HG03521 (cell line): ENCODE data around the gene TMC8.
"Not testable (repeated sequence)": the region's sequence is repeated elsewhere in the genome, so short reads cannot be mapped to it uniquely, and the experiment has no call there.

Experiments used
- ATAC-seq: cut with Tn5 transposase; IDR thresholded peaks from one replicate; pipeline ENCODE4 v1.9.1; 2021; ENCODE audit warnings: mild to moderate bottlenecking, moderate library complexity; ENCODE audit not compliant: unreplicated experiment

Gene TMC8

DNA sequence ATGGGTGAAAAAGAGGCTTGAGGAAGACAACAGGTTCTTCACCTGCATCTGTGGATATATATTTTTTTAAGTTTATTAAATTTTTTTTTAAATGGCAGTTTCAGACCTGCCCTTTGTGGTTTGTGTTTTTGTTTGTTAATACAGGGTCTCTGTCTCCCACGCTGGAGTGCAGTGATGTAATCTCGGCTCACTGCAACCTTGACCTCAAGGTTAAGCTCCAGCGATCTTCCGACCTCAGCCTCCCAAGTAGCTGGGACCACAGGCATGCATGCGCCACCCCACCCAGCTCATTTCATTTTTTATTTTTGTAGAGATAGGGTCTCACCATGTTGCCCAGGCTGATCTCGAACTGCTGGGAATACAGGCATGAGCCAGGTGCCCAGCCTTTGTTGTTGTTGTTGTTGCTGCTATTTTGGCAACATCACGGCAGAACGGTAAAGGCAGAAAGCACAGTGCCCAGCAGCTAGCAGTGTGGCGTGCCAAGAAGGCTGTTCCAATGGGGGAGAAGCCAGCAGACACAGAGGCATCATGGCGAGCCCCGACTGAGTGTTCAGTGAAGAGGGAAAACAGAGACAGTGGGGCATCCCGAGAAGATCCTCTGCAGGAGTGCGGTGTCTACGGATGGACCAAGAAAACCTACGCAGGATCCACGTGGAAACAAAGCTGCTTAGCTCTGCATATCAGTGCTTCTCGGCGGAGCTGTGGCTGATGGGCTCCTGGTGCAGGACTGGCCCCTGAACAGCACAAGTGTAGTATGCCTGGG, 21.7 kb upstream of the TMC8 start:
- ATAC-seq: no peak

- no peak for ATAC-seq
Measured at GRCh38 chr17:78109489-78109761, 21.1 kb upstream of the TMC8 start.

- ATAC-seq: no peak
Measured at GRCh38 chr17:78110363-78111015, 20.1 kb upstream of the TMC8 start.

DNA sequence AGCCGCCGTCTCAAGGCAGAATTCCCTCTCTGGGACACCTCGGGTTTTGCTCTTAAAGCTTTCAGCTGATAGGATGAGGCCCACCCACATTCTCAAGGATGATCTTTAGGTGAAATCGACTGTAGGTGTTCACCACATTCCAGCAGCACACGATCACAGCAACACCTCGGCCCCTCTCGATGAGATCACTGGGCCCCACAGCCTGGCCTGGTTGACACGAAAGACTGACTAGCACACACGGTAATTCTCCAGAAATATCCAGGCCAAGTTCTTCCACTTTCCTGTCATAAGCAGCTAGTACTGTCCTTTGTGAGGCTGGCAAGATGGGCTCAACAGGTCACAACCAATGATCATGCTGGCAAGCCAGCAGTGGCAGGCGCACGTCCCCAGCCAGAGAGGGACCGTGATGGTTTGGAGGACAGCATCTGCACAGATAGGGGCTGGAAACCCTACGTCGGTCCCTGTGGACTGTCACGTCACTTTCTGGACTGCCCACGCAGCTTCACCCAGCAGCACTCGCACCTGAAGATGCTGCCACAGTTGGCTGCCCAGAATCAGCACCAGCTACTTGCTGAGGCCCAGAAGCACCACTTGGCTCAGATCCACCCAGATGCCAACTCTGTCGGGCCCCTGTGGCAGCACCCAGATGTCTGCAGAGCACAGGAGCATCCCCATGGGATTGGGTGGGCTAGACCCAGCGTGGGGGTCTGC, 19.4 kb upstream of the TMC8 start:
- ATAC-seq: no peak

- ATAC-seq: no peak
Measured at GRCh38 chr17:78111727-78112517, 18.6 kb upstream of the TMC8 start.

DNA sequence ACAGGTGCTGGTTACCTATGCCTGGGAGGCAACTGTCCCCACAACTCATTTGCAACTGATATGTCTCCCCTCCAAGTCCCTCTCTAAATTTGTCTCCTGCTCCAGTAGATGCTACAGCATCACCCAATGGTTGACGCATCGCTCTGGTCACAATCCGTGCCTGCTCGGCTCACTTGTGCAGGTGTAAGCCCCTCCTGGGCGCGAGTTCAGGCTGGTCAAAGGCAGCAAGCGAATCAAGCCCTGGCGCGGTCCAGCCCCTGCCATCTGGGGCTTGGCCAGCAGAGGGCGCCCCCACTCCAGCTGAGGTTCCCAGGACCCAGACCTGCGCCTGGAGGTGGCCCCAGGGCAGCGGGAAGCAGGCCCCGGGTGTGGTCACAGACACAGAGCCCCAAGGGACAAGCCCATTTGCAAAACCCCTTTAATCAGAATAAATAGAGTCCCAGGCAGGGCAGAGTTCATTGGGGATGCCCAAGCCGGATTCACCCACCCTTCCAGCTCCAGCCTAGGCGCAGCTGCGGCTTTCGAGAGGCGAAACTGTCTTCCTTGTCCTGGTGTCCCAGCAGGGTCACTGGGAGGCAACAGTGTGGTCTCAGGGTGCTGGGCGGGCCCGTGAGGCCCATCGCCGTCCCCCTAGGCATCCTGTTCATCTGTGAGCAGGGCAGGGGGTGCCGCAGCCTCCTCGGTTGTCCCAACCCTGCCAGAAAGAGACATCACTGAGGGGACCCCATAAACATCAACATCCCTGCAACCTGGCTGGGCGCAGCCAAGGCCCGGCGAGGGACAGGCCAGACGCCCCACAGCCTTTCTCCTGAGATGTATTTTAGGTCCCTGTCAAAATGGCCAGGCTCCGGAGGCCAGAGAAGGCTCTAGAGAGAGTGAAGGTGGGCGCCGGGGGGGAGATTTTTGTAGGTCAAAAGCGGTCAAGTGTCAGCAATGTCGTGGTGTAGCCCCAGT, 17.8 kb upstream of the TMC8 start:
- ATAC-seq: no peak

DNA sequence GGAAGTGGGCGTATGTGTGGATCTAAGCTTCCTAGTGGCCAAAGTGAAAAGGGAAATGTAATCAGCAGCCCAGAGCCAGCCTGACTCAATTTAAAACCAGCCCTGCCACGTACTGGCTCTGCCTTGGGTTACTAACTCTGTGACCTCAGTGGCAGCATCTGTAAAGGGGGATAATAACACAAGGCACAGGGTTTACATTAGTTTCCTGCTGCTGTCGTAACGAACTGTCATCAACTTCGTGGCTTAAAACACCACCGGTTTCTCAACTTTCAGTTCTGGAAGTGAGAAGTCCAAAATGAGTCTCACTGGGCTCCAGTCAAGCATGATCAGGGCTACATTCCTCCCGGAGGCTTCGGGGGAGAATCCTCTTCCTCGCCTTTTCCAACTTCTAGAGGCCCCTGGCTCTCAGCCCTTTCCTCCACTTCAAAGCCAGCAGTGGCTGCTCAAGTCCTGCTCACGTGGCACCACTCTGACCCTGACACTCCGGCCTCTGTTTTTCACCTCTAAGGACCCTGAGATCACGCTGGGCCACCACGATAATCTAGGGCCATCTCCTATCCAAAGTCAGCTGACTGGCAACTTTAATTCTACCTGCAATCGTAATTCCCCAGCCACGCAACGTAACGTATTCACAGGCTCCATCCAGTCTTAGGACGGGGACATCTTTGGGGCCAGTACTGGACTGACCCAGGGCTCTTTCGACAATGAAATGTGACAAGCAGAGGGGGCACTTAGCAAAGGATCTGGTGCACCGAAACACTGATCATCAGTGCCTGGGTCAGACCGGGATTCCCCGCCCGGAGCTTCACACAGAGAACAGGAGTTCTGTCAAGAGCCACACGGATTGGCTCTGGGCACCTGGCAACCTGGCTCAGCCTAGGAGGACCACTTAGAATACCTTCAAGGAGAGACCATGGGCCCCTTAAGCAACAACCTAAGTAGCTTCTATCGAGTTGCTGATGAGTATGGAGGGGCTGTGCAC, 16.5 kb upstream of the TMC8 start:
- ATAC-seq: no peak

- no peak for ATAC-seq
Measured at GRCh38 chr17:78114831-78115723, 15.5 kb upstream of the TMC8 start.

GRCh38 chr17:78115803-78116202, 14.8 kb upstream of the TMC8 start:
- ATAC-seq: not testable (repeated sequence)

DNA sequence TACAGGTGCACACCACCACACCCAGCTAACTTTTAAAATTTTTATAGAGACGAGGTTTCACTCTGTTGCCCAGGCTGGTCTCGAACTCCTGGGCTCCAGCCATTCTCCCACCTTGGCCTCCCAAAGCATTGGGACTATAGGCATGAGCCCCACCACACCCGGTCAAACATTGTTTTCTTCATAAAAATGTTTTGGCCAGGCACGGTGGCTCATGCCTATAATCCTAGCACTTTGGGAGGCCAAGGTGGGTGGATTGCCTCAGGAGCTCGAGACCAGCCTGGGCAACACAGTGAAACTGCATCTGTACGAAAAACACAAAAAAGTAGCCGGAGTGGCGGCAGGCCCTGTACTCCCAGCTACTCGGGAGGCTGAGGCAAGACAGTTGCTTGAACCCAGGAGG, 14.2 kb upstream of the TMC8 start:
- no peak for ATAC-seq

DNA sequence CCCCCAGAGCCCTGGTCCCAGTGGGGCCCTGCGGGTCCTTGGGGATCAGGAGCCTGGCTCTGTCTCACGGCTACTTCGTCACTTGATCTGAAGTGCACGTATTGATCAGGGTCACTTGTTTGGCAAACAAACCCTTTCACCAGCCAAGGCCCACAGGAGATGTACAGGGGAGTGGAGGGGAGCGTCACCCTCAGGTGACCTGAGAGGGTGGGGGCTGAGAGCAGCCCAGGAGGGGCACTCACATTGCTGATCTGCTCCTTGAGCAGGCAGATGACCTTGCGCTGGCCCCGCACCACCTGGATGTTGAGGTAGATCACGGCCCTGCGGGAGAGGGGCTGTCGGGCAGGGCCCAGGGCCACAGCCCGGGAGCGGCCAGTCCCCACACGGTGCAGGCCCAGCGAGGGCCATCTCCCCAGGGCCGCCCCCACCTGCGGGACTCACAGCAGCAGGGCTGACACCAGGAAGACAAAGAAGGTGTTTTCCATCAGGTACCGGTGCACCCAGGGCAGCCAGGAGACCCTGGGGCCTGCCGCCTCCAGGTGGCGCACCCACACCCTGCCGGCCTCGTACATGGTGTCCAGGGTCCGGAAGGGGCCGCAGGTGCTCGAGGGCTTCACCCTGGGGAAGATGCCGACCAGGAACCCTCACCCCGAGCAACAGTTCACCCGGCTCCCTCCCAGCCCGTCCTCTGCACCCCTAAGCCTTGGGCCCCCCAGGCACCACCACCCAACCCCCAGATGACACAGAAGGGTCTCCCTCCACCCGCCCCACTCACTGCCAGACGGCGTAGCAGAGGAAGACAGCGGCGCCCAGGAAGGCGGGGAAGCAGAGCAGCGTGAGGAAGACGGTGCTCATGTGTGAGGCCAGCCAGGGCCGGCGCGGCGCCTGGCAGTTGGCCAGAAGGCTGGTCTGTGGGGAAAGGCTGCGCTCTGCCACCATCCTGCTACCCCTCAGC, 13.3 kb upstream of the TMC8 start:
- no peak for ATAC-seq

GRCh38 chr17:78118801-78119241, 11.8 kb upstream of the TMC8 start:
- no peak for ATAC-seq

- ATAC-seq: no peak
Measured at GRCh38 chr17:78120537-78120936, 10.0 kb upstream of the TMC8 start.

GRCh38 chr17:78120971-78121800, 9.4 kb upstream of the TMC8 start:
- no peak for ATAC-seq

DNA sequence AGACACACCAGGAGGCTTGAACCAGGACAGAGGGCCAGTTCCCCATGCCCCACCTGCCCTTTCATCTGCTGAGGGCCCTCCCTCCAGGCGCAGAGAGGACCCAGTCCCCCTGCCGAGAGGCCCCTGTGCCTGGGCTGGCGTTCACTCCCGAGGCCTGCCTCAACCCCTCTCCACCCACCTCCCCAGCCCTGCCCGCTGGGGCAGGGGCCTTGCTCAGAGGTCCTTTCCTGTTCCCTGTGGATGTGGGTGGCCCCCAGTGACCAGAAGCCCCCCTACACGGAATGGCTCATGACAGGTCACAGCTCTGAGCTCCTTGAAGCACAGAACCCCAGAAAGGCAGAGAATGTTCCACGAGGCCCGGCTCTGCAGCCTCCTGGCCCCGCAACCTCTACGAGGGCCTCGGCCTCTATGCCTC, 8.8 kb upstream of the TMC8 start:
- ATAC-seq: no peak
